ENCODE measurements around the gene PACRG. TPM values are rescaled to one million over a fixed set of nuclear protein-coding genes. Genes with fewer than 3 reads are reported as not detected.

Gene PACRG
- total RNA-seq, 2 experiments from 2014 or later, result not detected

- ChIA-PET POLR2A (interaction anchor here (0.9 to 1.1 kb wide), 2 partner anchors 12 to 43 kb away, joined by 3 to 6 read pairs; no protein-coding TSS in a partner anchor), CTCF (ENCODE audit: unreplicated experiment) (no interaction called here)
- H3K9me2 ChIP-seq (ENCODE audit: insufficient read depth, low read length), result no peaks in the 10 kb centered on the region
- H3K79me2 ChIP-seq (ENCODE audit: insufficient read depth, low read depth, low read length), result no peaks in the 10 kb centered on the region
- H3K27ac ChIP-seq (ENCODE audit: low read depth, low read length, poor library complexity, severe bottlenecking), result no peak overlapping the region
- TF ChIP-seq EZH2phosphoT487 (IDR thresholded peaks at IDR 0.05; ENCODE audit: borderline replicate concordance, low read depth, low read length), result no peak
- no peak for TF ChIP-seq CTCF (conservative IDR thresholded peaks at IDR 0.05; ENCODE audit: low read length)
- no peaks in the 10 kb centered on the region for H4K20me1 ChIP-seq (ENCODE audit: insufficient read depth, low read length)
- H3K4me1 ChIP-seq (ENCODE audit: insufficient read depth, low read length, poor library complexity, severe bottlenecking), result no peaks in the 10 kb centered on the region
- no peak for DNase-seq (ENCODE audit: low spot score)
- H2AFZ ChIP-seq (ENCODE audit: low read length), result no peak overlapping the region
- no peak overlapping the region for H3K4me3 ChIP-seq (ENCODE audit: low read depth, low read length, poor library complexity, severe bottlenecking)
- H3K4me2 ChIP-seq (ENCODE audit: low read length), result no peak overlapping the region
- BruUV-seq (replicated peaks), result no TSS peak
- intact Hi-C loops (cut with micrococcal nuclease; ENCODE audit: unreplicated experiment), result no loop called here
- no peaks in the 10 kb centered on the region for H3K9me3 ChIP-seq (ENCODE audit: low read length)
- H3K36me3 ChIP-seq (ENCODE audit: insufficient read depth, low read length), result no peaks in the 10 kb centered on the region
Observed at GRCh38 chr6:163179061-163179460, 451.3 kb downstream of the PACRG start.

- intact Hi-C loops (cut with micrococcal nuclease; ENCODE audit: unreplicated experiment), result no loop called here
- no peaks in the 10 kb centered on the region for H3K4me1 ChIP-seq (ENCODE audit: insufficient read depth, low read length, poor library complexity, severe bottlenecking)
Observed at GRCh38 chr6:163179721-163180120, 451.9 kb downstream of the PACRG start.

More at GRCh38 chr6:163179721-163180120, 451.9 kb downstream of the PACRG start:
- no peaks in the 10 kb centered on the region for H3K36me3 ChIP-seq (ENCODE audit: insufficient read depth, low read length)
- DNase-seq (ENCODE audit: low spot score), result no peak
- ChIA-PET CTCF (ENCODE audit: unreplicated experiment) (no interaction called here), POLR2A (interaction anchor here (0.7 to 1.1 kb wide), 2 partner anchors 9 to 11 kb away, joined by 5 to 6 read pairs; no protein-coding TSS in a partner anchor)
- H3K4me3 ChIP-seq (ENCODE audit: low read depth, low read length, poor library complexity, severe bottlenecking), result no peak overlapping the region
- TF ChIP-seq EZH2phosphoT487 (IDR thresholded peaks at IDR 0.05; ENCODE audit: borderline replicate concordance, low read depth, low read length) (no peak), CTCF (conservative IDR thresholded peaks at IDR 0.05; ENCODE audit: low read length) (no peak)
- H2AFZ ChIP-seq (ENCODE audit: low read length), result no peak overlapping the region
- no peaks in the 10 kb centered on the region for H3K79me2 ChIP-seq (ENCODE audit: insufficient read depth, low read depth, low read length)
- no peak overlapping the region for H3K4me2 ChIP-seq (ENCODE audit: low read length)
- no peak overlapping the region for H3K27ac ChIP-seq (ENCODE audit: low read depth, low read length, poor library complexity, severe bottlenecking)
- H4K20me1 ChIP-seq (ENCODE audit: insufficient read depth, low read length), result no peaks in the 10 kb centered on the region
- BruUV-seq (replicated peaks), result no TSS peak
- H3K9me3 ChIP-seq (ENCODE audit: low read length), result no peaks in the 10 kb centered on the region
- H3K9me2 ChIP-seq (ENCODE audit: insufficient read depth, low read length), result no peaks in the 10 kb centered on the region

All from OCI-LY7 (cell line).